Left ventricle myocardium inferior (tissue), 1 donor: ENCODE data around the gene NAA38. TPM values are rescaled to one million over a fixed set of nuclear protein-coding genes. Genes with fewer than 3 reads are reported as not detected.

Experiments used
- DNase-seq: peaks from one replicate; pipeline ENCODE4 v3.0.0-alpha.2; 2020
- H3K27ac ChIP-seq: fragments of 200-600 bp; replicated peaks from 2 replicates; pipeline ENCODE4 v1.8.0; 2021
- H3K27me3 ChIP-seq: fragments of 200-600 bp; 2 replicates; pipeline ENCODE4 v1.8.0; 2021; ENCODE audit warnings: low read depth
- H3K36me3 ChIP-seq: fragments of 200-600 bp; 2 replicates; pipeline ENCODE4 v1.8.0; 2021
- H3K4me1 ChIP-seq: fragments of 200-600 bp; 2 replicates; pipeline ENCODE4 v1.8.0; 2021
- H3K4me3 ChIP-seq: fragments of 200-600 bp; 2 replicates; pipeline ENCODE4 v1.8.0; 2021; ENCODE audit warnings: mild to moderate bottlenecking, moderate library complexity
- H3K9me3 ChIP-seq: fragments of 200-600 bp; replicated peaks from 2 replicates; pipeline ENCODE4 v1.8.0; 2021
- intact Hi-C: fragments of 100-400 bp; cut with micrococcal nuclease; formaldehyde crosslinking; loops from one replicate; pipeline ENCODE4 v1.11.0; 2022
- total RNA-seq: library from RNA; stranded (reverse); fragmentation: NEBNext Ultra II Directional; extraction: Animal tissue kit (Norgen Biotek cat#: 25700); gene quantifications from one replicate; pipeline ENCODE4 v1.2.1, GENCODE V29; 2021
- TF ChIP-seq, protein P1 (sequence below): fragments of 200-600 bp; IDR thresholded peaks from 2 replicates; pipeline ENCODE4 v1.8.0; 2021; ENCODE audit warnings: antibody characterized with exemption, mild to moderate bottlenecking, borderline replicate concordance
- donor health status: DM: no; HTN: yes; CAD: no; lungs with severe emphysema.

The NAA38 gene
- total RNA-seq, 1 donor from 2014 or later, result 89.8 TPM

DNA sequence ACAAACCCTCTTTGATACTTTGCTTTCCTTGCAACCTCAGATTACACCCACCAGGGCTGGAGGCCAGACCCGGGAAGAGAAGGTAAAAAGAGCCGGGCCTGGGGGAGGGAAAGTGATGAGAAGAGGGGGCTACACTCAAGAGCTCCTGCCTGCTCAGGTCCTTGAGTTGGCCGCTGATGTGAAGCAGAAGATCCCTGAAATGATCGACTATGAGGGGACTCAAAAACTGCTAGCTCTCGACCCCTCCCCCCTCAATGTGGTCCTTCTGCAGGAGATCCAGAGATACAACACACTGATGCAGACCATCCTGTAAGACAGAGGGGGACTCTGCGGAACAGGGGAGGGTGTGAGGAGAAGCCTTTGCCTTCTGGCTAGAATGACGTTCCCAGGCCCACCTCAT is 26.1 kb downstream of the NAA38 start:
- TF ChIP-seq, protein P1, sequence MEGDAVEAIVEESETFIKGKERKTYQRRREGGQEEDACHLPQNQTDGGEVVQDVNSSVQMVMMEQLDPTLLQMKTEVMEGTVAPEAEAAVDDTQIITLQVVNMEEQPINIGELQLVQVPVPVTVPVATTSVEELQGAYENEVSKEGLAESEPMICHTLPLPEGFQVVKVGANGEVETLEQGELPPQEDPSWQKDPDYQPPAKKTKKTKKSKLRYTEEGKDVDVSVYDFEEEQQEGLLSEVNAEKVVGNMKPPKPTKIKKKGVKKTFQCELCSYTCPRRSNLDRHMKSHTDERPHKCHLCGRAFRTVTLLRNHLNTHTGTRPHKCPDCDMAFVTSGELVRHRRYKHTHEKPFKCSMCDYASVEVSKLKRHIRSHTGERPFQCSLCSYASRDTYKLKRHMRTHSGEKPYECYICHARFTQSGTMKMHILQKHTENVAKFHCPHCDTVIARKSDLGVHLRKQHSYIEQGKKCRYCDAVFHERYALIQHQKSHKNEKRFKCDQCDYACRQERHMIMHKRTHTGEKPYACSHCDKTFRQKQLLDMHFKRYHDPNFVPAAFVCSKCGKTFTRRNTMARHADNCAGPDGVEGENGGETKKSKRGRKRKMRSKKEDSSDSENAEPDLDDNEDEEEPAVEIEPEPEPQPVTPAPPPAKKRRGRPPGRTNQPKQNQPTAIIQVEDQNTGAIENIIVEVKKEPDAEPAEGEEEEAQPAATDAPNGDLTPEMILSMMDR, result no peak
- Histone ChIP-seq H3K27ac (no peak overlapping the region), H3K36me3 (no peaks in the 10 kb centered on the region), H3K9me3 (no peaks in the 10 kb centered on the region), H3K4me1 (peaks cover 29% of the 10 kb centered on the region), H3K4me3 (no peak overlapping the region), H3K27me3 (peaks cover 15% of the 10 kb centered on the region)
- DNase-seq, result no peak
- intact Hi-C loops, result no loop called here

DNA sequence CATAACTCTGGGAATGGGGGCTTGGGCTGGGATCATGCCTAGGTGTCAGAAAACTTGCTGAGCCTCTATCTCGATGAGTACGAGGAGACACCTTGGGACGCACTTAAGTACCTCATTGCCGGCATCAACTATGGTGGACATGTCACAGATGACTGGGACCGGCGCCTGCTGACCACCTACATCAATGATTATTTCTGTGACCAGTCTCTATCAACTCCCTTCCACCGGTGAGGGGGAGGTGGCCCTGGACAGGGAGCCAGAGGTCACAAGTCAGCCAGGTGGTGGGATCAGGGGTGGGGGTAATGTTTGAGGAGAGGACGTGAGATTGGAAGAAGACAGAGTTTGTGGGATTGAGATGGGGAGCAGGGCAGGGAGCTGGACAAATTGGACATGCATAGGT is 26.7 kb downstream of the NAA38 start:
- Histone ChIP-seq H3K4me1 (peaks cover 23% of the 10 kb centered on the region), H3K9me3 (no peaks in the 10 kb centered on the region), H3K27ac (no peak overlapping the region), H3K4me3 (no peak overlapping the region), H3K36me3 (no peaks in the 10 kb centered on the region), H3K27me3 (peaks cover 15% of the 10 kb centered on the region)
- no peak for DNase-seq
- TF ChIP-seq, protein P1, result no peak
- intact Hi-C loops, result no loop called here

DNA sequence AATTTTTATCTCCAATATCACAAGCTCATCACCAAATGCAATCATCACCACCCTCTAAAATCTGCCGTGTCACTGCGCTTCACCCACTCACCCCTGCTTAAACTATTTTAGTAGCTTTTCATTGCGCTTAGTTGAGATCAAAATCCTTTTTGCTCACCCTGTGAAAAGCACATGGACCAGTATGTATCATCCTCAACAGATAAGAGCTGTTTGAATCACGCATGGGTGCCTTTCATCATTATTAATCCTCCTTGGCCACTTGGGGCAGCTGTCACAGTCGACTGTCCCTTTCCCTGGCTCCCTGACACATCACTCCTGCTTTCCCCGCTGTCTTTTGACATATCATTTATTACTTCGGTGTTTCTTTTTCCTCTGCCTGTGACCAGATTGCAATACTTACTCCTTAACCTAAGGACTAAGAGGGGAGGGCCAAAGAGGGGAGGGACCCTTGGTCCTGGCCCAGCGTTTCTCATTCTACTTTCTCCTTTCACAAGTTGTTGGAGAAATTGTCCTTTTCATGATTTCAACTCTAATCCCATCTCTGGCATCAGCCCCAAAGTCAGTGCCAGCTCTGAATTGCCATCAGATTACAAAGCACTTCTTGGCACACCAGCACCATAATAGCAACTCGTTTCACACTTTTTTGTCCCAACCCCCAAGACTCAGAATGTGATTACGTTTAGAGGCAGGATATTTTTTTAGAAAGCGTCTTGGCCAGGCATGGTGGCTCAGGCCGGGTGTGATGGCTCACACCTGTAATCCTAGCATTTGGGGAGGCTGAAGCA is 32.0 kb downstream of the NAA38 start:
- Histone ChIP-seq H3K4me1 (no peaks in the 10 kb centered on the region), H3K4me3 (no peak overlapping the region), H3K36me3 (no peaks in the 10 kb centered on the region), H3K9me3 (no peaks in the 10 kb centered on the region), H3K27ac (no peak overlapping the region), H3K27me3 (peaks cover 15% of the 10 kb centered on the region)
- TF ChIP-seq, protein P1, result peak; percentile 18
- intact Hi-C loops, result no loop called here
- DNase-seq, result no peak

DNA sequence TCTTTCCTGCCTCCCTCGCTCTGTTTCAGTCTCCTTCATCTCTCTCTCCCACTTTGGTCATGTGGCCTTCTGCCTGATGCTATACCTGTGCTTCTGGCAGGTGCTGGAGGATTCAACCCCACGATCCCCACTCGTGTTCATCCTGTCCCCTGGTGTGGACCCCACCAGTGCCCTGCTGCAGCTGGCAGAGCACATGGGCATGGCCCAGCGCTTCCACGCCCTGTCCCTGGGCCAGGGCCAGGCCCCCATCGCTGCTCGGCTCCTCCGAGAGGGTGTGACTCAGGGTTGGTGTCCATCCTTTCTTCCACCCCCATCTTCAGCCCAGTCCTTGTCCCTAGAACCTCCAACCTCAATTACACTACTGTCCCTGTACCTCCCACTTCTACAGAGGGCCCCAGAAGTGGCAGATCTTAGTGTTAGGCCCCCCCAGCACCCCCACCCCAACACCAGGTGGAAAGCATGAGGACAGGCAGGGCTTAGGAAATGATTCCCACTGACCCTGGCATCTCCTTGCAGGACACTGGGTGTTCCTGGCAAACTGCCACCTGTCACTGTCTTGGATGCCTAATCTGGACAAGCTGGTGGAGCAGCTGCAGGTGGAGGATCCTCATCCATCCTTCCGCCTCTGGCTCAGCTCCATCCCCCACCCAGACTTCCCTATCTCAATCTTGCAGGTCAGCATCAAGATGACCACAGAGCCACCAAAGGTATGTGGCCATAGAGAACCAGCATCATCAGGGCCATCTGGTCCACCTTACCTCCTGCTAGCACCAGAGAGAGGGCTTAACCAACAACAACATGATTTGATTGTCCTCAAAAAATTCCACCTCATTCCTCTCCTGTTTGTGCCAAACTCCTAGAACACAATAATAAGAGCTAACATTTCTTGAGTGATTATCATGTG is 33.1 kb downstream of the NAA38 start:
- Histone ChIP-seq H3K27me3 (peaks cover 11% of the 10 kb centered on the region), H3K4me3 (no peak overlapping the region), H3K36me3 (no peaks in the 10 kb centered on the region), H3K4me1 (no peaks in the 10 kb centered on the region), H3K27ac (no peak overlapping the region), H3K9me3 (no peaks in the 10 kb centered on the region)
- intact Hi-C loops, result no loop called here
- TF ChIP-seq, protein P1, result no peak
- no peak for DNase-seq

DNA sequence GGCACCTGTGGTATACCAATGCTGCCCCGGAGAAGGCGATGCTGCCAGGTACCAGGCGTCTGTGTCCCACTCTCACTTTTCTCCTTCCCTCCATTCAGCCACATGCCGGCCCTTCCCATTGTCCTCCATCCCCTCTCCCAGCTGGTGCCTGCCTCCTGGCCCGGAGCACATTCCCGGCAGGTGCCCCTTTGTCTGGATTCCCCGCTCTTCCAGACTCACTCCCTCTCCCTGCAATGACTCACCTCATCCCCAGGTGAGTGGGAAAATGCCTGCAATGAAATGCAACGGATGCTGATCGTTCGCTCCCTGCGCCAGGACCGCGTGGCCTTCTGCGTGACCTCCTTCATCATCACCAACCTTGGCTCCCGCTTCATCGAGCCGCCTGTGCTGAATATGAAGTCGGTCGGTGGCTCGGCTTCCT is 33.8 kb downstream of the NAA38 start:
- Histone ChIP-seq H3K4me3 (no peak overlapping the region), H3K4me1 (no peaks in the 10 kb centered on the region), H3K27ac (no peak overlapping the region), H3K27me3 (peaks cover 11% of the 10 kb centered on the region), H3K9me3 (no peaks in the 10 kb centered on the region), H3K36me3 (no peaks in the 10 kb centered on the region)
- intact Hi-C loops, result no loop called here
- TF ChIP-seq, protein P1, result no peak
- no peak for DNase-seq
